Smooth muscle cell of the brain vasculature (primary cell): ENCODE data around the gene HDLBP.

Source experiments
- DNase-seq: peaks from one replicate; pipeline ENCODE4 v3.0.0-alpha.2; 2012; ENCODE audit warnings: low read depth, low spot score

Gene HDLBP

GRCh38 chr2:241191081-241191480 is 124.4 kb downstream of the HDLBP start:
- DNase-seq, result no peak

GRCh38 chr2:241190291-241190981 is 125.0 kb downstream of the HDLBP start:
- no peak for DNase-seq

DNA sequence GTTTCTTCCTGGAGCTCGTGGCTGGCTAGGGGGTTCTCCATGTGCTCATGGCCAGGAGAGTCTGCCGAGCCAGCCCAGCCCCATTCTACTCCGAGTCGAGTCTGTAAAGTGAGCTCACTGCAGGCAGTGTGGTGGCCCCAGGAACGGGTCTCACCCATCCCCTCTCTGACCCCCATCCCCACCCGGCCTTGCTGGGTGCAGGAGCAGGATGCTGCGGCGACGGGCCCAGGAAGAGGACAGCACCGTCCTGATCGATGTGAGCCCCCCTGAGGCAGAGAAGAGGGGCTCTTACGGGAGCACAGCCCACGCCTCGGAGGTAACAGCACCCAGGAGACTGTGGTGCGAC is 125.6 kb downstream of the HDLBP start:
- DNase-seq, result no peak

DNA sequence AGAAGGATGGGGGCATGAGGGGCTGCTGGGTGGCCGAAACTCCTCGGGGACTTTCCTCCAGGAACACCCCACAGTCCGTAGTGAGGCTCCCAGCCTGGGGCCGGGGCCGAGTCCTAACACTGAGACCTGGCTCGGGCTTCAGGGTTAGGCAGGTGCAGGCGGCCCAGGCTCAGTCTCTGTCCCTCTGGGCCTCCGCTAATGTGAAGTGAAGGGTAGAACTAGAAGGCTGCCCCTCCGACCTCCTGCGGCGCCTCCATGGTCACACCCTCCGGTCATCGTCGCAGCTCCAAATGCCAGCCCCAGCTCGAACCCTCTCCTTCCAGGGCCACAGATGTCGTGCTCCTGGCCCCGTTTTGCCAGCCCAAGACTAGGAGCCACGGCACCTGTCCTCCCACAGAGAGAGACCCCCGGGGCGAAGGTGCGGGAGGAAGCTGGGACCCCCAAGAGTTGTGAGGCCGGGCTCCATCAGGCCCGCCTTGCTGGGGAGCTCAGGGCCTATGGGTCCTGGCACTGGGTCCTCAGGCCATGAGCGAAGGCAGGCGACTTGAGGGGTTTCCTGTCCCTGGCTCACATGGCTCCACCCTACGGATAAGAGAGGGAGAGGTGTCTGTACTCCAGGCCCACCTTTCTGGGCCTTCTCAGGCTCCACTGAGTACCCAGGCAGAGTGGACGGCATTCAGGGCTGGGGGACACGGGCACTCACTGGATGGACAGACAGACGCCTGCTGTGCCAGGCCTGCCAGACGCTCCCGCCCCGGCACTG is 126.2 kb downstream of the HDLBP start:
- DNase-seq, result no peak

GRCh38 chr2:241188361-241189092 is 126.9 kb downstream of the HDLBP start, which contains the start of gene ANO7:
Gene ANO7, plus strand, starts transcription at chr2:241188677. Its CDS starts 1,387 bp downstream, at chr2:241190064.
- no peak for DNase-seq

- DNase-seq, result no peak
These were observed 127.6 kb downstream of the HDLBP start for GRCh38 chr2:241187918-241188234.

DNA sequence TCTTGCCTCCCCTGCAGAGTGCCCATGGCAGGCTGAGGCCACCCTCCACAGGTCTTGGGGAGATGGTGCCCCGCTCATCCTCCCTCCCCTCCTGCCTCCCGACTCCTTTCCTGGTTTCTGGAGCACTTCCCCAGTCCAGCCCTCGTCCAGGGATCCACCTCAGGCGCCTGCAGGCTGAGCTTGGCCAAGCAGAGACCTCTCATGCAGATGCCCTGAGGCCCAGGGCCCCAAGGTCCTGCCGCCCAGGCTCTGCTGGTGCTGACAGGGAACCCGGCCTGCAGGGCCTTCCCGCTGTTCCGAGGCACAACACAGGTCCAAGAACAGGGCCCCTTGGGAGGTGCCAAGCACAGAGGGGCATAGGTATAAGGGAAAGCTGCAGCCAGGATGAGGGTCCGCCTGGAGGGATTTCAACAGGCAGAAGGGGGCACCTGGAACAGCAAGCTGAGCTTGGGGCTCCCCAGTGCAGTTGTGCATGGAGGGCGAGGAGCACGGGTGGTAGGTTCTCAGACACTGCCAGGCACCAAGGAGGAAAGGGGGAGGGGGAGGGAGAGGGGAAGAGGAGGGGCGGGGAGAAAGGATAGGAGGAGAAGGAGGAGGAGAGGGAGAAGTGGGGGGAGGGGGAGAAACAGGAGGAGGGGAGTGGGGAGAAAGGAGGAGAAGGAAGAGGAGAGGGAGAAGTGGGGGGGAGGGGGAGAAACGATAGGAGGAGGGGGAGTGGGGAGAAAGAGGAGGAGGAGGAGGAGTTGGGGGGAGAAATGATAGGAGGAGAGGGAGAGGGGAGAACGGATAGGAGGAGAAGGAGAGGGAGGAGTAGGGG is 128.2 kb downstream of the HDLBP start:
- DNase-seq, result no peak

- no peak for DNase-seq
These were observed 129.5 kb downstream of the HDLBP start for GRCh38 chr2:241185961-241186360.

DNA sequence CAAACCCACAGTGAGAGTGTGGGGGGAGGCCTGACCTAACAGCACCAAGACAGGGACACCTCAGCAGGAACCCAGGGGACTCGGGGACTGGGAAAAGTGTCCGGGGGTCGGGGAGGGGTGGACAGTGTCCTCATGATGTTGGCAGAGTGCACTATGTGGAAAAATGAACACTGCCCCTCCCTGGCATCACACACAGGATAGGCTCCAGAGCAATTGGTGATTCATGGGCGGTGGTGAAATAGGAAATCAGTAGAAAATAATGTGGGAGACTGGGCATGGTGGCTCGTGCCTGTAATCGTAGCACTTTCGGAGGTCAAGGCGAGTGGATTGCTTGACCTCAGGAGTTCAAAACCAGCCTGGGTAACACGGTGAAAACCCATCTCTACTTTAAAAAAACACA is 130.6 kb downstream of the HDLBP start:
- DNase-seq, result no peak

- no peak for DNase-seq
These were observed 132.3 kb downstream of the HDLBP start for GRCh38 chr2:241183221-241183620.

DNA sequence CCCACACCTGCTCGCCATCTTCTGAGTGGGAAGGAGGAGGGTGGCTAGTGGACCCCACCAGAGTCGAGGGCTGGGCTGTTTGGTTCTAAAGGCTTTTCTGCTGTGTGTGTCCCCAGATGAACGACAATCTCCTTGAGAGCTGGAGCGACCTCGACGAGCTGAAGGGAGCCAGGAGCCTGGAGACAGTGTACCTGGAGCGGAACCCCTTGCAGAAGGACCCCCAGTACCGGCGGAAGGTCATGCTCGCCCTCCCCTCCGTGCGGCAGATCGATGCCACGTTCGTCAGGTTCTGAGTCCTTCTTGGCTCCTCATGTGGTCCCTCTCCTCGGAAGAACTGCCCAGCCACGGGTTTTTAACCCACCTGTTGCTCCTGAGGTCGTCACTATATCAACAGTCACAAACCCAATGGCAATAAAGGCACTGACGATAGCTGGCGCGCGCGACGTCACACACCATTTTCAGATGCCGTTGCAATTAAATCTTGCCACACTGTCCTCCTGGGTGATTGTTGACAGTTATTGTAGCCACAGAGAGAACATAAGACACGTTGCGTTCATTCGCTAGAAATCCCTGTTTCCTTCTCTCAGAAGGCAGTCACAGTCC is 132.8 kb downstream of the HDLBP start:
- no peak for DNase-seq

DNA sequence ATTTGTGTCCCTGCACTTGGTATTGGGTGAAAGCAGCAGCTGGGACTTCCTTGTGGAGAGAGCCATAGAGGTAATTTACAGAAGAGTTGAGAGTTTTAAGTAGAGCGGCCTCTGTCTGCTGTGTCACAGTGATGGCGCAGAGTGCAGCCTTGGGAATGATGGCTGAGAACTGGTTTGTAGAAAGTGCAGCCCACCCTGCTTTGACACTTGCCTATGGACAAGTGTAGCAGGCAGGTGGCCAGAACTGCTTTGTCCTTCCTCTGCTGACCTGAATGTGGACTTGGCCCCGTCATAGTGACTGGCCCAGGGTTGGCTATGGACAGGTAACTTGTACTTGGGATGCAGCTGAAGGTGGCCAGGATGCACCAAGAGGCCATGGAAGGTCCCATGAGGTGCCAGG is 133.3 kb downstream of the HDLBP start:
- DNase-seq, result no peak

DNA sequence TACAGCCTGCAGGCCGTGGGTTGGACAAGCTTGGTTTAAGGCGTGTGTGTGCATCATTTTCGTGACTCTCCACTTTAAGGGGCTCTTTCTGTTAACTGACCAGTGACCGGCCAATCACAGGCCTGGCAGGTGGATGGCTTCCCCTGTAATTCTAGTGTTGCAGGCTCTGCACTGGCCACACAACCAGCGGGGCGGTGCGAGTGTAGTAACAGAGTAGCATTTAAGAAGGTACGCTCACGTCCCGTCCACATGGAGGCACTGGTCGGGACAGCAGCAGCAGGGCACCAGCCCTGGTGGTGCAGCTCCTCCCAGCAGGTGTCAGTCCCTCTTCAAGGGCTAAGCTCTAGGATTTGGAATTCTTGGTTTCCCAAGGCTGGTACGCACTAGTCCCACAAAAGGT is 135.0 kb downstream of the HDLBP start:
- no peak for DNase-seq

- no peak for DNase-seq
These were observed 135.6 kb downstream of the HDLBP start for GRCh38 chr2:241179899-241180298.

DNA sequence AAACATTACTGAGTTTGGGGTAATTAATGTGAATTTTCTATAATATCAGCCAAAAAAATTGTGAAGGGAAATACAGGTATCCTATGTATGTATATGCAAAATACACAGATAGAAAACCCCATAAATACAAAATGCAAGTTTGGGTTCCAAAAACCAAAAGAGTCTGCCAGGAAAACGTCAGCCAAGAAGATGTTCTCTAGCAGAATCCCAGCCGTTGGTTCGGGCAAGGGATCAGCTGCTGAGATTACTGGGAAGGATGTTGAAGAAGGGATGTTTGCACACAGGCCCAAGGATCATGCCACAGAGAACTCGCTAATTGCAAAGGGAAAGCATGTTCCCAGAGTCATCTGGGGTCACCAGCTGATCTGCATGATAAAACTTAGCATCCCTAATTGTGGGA is 136.5 kb downstream of the HDLBP start:
- no peak for DNase-seq

- DNase-seq, result no peak
These were observed 137.7 kb downstream of the HDLBP start for GRCh38 chr2:241177526-241178334.
